ENCODE measurements around the gene KLHL30. TPM values are rescaled to one million over a fixed set of nuclear protein-coding genes. Genes with fewer than 3 reads are reported as not detected.

Gene KLHL30
- total and polyA plus RNA-seq, 2 experiments from 2014 or later: 0.07 TPM; not detected in 1

DNA sequence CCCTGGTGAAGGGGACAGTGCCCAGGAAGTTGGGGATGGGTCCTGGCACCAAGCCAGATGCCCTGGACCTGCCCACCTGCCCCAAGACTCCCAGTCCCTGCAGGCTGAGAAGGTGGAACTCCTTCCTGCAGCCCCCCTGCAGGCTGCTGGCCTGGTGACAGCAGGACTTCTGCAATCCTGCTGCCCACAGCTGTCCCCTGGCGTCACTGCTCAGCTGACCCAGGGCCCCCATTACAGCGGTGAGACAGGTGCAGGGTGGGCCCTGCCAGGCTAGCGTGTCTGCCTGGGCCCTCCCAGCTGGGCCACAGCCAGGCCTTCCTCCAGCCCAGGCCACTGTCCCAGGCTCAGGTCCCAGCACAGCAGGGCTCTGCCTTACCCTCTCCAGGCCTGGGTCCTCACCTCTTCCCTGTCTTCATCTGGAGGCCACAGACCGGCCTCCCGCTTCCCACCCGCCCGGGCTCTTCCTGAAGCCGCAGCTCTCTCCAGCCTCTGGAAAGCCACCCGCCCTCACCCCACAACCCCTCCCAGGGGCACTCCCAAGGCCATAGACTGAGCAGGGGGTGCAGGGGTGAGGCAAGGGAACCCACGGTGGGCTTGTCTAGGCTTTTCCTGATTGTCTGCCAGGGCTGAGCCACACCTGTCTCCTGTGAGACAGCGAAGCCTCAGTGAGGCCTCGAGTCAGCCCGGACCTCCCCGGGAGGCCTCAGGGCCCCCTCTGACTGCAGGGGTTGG is 11.5 kb downstream of the KLHL30 start:
- no peaks in the 10 kb centered on the region for H3K36me3 Mint-ChIP-seq (ENCODE audit: low read depth)

More for the DNA sequence above, 11.5 kb downstream of the KLHL30 start:
- H3K4me3 ChIP-seq: no peak overlapping the region
- no peaks in the 10 kb centered on the region for H3K79me2 ChIP-seq (replicated peaks; ENCODE audit: insufficient read depth)
- ATAC-seq: no peak
- no peaks in the 10 kb centered on the region for H3K9me2 ChIP-seq (ENCODE audit: insufficient read depth)
- no peaks in the 10 kb centered on the region for H3F3A ChIP-seq (replicated peaks; ENCODE audit: low read depth)
- H3K4me1 ChIP-seq (ENCODE audit: insufficient read depth): no peaks in the 10 kb centered on the region; the same call in 1 of the 2 replicates
- H3K4me2 ChIP-seq: no peak overlapping the region
- H3K36me3 ChIP-seq (ENCODE audit: insufficient read depth): no peaks in the 10 kb centered on the region
- H3K27ac ChIP-seq (ENCODE audit: low read depth): no peak overlapping the region
- no peaks in the 10 kb centered on the region for H4K20me1 ChIP-seq (replicated peaks; ENCODE audit: insufficient read depth)
- no peak for DNase-seq (ENCODE audit: low spot score)
- Mint-ChIP-seq H3K27ac (no peak overlapping the region), H3K4me1 (peaks cover 4% of the 10 kb centered on the region; the same call in 2 of the 3 replicates), H3K9me3 (peaks cover 3% of the 10 kb centered on the region; the same call in 2 of the 3 replicates), H3K4me3 (no peak overlapping the region), H3K27me3 (ENCODE audit: insufficient read depth, low read depth, poor library complexity) (peaks cover 3% of the 10 kb centered on the region)
- TF ChIP-seq, protein P1, sequence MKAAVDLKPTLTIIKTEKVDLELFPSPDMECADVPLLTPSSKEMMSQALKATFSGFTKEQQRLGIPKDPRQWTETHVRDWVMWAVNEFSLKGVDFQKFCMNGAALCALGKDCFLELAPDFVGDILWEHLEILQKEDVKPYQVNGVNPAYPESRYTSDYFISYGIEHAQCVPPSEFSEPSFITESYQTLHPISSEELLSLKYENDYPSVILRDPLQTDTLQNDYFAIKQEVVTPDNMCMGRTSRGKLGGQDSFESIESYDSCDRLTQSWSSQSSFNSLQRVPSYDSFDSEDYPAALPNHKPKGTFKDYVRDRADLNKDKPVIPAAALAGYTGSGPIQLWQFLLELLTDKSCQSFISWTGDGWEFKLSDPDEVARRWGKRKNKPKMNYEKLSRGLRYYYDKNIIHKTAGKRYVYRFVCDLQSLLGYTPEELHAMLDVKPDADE (IDR thresholded peaks at IDR 0.05): no peak
- no peak for TF ChIP-seq EZH2 (IDR thresholded peaks at IDR 0.05; ENCODE audit: low read depth, unreplicated experiment)
- TF ChIP-seq ZNF114 (CRISPR knock-in tag; IDR thresholded peaks at IDR 0.05): no peak
- TF ChIP-seq CREB1 (CRISPR knock-in tag; IDR thresholded peaks at IDR 0.05; ENCODE audit: low read depth): no peak
- TF ChIP-seq POLR2AphosphoS5 (IDR thresholded peaks at IDR 0.05; ENCODE audit: low read depth): no peak
- TF ChIP-seq NANOG (IDR thresholded peaks at IDR 0.05; ENCODE audit: borderline replicate concordance): no peak
- TF ChIP-seq JUNB (IDR thresholded peaks at IDR 0.05; ENCODE audit: unreplicated experiment): no peak
- TF ChIP-seq, protein P2, sequence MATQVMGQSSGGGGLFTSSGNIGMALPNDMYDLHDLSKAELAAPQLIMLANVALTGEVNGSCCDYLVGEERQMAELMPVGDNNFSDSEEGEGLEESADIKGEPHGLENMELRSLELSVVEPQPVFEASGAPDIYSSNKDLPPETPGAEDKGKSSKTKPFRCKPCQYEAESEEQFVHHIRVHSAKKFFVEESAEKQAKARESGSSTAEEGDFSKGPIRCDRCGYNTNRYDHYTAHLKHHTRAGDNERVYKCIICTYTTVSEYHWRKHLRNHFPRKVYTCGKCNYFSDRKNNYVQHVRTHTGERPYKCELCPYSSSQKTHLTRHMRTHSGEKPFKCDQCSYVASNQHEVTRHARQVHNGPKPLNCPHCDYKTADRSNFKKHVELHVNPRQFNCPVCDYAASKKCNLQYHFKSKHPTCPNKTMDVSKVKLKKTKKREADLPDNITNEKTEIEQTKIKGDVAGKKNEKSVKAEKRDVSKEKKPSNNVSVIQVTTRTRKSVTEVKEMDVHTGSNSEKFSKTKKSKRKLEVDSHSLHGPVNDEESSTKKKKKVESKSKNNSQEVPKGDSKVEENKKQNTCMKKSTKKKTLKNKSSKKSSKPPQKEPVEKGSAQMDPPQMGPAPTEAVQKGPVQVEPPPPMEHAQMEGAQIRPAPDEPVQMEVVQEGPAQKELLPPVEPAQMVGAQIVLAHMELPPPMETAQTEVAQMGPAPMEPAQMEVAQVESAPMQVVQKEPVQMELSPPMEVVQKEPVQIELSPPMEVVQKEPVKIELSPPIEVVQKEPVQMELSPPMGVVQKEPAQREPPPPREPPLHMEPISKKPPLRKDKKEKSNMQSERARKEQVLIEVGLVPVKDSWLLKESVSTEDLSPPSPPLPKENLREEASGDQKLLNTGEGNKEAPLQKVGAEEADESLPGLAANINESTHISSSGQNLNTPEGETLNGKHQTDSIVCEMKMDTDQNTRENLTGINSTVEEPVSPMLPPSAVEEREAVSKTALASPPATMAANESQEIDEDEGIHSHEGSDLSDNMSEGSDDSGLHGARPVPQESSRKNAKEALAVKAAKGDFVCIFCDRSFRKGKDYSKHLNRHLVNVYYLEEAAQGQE (IDR thresholded peaks at IDR 0.05; ENCODE audit: unreplicated experiment): no peak
- TF ChIP-seq ZNF331 (CRISPR knock-in tag; IDR thresholded peaks at IDR 0.05; ENCODE audit: low read depth): no peak
- TF ChIP-seq, protein P3, sequence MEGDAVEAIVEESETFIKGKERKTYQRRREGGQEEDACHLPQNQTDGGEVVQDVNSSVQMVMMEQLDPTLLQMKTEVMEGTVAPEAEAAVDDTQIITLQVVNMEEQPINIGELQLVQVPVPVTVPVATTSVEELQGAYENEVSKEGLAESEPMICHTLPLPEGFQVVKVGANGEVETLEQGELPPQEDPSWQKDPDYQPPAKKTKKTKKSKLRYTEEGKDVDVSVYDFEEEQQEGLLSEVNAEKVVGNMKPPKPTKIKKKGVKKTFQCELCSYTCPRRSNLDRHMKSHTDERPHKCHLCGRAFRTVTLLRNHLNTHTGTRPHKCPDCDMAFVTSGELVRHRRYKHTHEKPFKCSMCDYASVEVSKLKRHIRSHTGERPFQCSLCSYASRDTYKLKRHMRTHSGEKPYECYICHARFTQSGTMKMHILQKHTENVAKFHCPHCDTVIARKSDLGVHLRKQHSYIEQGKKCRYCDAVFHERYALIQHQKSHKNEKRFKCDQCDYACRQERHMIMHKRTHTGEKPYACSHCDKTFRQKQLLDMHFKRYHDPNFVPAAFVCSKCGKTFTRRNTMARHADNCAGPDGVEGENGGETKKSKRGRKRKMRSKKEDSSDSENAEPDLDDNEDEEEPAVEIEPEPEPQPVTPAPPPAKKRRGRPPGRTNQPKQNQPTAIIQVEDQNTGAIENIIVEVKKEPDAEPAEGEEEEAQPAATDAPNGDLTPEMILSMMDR (conservative IDR thresholded peaks at IDR 0.05; ENCODE audit: low read depth in 2 of 2): no peak
- no peak for TF ChIP-seq STAT1 (IDR thresholded peaks at IDR 0.05; ENCODE audit: unreplicated experiment)
- TF ChIP-seq, protein P4, sequence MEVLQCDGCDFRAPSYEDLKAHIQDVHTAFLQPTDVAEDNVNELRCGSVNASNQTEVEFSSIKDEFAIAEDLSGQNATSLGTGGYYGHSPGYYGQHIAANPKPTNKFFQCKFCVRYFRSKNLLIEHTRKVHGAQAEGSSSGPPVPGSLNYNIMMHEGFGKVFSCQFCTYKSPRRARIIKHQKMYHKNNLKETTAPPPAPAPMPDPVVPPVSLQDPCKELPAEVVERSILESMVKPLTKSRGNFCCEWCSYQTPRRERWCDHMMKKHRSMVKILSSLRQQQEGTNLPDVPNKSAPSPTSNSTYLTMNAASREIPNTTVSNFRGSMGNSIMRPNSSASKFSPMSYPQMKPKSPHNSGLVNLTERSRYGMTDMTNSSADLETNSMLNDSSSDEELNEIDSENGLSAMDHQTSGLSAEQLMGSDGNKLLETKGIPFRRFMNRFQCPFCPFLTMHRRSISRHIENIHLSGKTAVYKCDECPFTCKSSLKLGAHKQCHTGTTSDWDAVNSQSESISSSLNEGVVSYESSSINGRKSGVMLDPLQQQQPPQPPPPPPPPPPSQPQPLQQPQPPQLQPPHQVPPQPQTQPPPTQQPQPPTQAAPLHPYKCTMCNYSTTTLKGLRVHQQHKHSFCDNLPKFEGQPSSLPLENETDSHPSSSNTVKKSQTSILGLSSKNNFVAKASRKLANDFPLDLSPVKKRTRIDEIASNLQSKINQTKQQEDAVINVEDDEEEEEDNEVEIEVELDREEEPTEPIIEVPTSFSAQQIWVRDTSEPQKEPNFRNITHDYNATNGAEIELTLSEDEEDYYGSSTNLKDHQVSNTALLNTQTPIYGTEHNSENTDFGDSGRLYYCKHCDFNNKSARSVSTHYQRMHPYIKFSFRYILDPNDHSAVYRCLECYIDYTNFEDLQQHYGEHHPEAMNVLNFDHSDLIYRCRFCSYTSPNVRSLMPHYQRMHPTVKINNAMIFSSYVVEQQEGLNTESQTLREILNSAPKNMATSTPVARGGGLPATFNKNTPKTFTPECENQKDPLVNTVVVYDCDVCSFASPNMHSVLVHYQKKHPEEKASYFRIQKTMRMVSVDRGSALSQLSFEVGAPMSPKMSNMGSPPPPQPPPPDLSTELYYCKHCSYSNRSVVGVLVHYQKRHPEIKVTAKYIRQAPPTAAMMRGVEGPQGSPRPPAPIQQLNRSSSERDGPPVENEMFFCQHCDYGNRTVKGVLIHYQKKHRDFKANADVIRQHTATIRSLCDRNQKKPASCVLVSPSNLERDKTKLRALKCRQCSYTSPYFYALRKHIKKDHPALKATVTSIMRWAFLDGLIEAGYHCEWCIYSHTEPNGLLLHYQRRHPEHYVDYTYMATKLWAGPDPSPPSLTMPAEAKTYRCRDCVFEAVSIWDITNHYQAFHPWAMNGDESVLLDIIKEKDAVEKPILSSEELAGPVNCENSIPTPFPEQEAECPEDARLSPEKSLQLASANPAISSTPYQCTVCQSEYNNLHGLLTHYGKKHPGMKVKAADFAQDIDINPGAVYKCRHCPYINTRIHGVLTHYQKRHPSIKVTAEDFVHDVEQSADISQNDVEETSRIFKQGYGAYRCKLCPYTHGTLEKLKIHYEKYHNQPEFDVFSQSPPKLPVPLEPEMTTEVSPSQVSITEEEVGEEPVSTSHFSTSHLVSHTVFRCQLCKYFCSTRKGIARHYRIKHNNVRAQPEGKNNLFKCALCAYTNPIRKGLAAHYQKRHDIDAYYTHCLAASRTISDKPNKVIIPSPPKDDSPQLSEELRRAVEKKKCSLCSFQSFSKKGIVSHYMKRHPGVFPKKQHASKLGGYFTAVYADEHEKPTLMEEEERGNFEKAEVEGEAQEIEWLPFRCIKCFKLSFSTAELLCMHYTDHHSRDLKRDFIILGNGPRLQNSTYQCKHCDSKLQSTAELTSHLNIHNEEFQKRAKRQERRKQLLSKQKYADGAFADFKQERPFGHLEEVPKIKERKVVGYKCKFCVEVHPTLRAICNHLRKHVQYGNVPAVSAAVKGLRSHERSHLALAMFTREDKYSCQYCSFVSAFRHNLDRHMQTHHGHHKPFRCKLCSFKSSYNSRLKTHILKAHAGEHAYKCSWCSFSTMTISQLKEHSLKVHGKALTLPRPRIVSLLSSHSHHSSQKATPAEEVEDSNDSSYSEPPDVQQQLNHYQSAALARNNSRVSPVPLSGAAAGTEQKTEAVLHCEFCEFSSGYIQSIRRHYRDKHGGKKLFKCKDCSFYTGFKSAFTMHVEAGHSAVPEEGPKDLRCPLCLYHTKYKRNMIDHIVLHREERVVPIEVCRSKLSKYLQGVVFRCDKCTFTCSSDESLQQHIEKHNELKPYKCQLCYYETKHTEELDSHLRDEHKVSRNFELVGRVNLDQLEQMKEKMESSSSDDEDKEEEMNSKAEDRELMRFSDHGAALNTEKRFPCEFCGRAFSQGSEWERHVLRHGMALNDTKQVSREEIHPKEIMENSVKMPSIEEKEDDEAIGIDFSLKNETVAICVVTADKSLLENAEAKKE (CRISPR knock-in tag; IDR thresholded peaks at IDR 0.05): no peak
- TF ChIP-seq EZH2phosphoT487 (IDR thresholded peaks at IDR 0.05; ENCODE audit: unreplicated experiment): no peak
- no peaks in the 10 kb centered on the region for H3K27me3 ChIP-seq (ENCODE audit: insufficient read depth)
- no peak overlapping the region for H2AFZ ChIP-seq
